AML-193 (cell line): Measurements from ENCODE around the gene CARD8.
A peak's percentile ranks its signal among the peaks of the same experiment; 100 is the strongest.

Experiments used
- DNase-seq, 2 experiments: peaks; one replicate each; lab custom pipeline; 2025; lab: John Stamatoyannopoulos, UW

The CARD8 gene

GRCh38 chr19:48174445-48175030 is 81.2 kb downstream of the CARD8 start:
- DNase-seq = no peak

GRCh38 chr19:48171710-48172109 is 84.0 kb downstream of the CARD8 start:
- DNase-seq = no peak

DNA sequence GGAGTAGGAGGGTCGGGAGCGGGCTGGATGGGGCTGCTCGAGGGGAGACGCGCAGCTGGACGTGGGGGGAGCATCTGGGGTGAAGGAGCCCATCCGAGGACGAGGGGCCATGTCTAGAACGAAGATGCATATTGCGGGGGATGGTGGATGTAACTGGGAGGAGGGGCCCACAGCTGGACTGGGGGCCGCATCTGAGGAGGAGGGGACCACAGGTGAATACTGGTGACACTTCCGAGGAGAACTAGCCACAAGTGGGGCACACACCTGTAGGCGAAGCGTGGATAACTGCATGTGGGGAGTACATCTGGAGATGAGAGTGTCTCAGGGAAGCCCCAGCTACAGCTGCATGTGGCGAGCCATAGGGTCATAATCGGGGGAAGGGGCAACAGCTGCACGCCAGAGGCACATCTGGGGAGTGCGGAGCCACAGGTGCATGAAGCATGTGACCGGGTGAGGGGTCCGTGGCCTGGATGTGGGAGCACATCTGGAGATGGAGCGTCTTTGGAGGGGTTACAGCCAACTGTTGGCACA is 84.8 kb downstream of the CARD8 start:
- no peak for DNase-seq

DNA sequence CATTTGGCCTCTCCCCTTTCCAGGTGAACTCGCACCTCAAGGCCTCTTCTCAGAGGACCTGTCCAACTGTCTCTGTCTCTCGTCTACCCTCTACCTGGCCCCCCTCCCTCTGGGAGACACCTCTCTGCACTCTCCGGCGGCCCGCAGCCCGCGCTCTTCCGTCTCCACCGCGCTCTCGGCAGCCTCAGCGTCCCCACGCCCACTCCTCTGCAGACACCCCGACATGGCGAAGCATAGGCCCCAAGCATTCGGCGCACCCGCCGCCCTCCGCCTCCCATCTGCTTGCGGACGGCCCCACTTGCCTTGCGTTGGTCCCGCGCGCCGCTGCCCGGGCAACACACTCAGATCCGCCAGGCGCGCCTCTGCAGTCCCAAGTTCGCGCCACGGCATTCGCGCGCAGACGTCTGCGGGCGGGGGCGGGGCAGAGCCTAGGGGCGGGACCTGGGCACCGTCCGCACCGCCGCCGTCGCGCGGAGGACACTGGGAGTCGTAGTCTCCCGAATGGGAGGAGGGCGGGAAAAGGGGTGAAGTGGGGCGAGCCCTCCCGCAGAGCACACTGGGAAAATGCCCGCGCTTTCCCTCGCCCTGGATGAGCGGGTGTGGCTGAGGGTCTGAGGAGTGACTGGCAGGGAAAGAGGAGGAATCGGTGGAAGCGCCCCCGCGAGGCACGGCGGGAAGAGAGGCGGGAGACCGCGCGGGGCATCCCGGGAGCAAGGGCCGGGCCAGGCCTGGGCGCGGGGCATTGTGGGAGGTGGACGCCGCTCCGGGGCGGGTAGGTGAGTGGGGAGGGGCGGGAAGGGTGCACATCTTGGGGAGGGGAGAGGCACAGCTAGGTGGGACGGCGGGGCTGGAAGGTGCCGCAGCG is 85.5 kb downstream of the CARD8 start, which contains the start of the genes LIG1 and ZSWIM9:
LIG1 (minus strand) TSS at position 406 of the 865 bp plus-strand sequence. CDS start 4,778 bp downstream, outside the sequence.
ZSWIM9 (plus strand) TSS at position 742 of the 865 bp plus-strand sequence. CDS start 1,123 bp downstream, outside the sequence.
- peak; percentile 86 to 96 for DNase-seq

DNA sequence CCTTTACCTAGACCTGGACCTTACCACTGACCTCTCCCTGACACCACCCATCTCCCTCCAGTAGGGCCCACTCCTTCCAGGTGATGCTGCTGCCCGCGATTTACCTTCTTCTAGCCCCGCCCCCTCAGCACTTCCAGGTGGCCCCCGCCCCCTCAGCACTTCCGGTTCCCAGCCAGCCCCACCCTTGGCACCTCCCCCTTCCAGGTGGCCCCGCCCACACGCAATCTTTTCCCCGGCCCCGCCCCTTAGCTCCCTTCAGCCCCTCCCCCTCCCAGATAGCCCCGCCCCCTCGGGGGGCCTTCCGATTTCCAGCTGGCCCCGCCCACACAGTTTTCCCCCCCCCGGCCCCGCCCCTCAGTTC is 86.2 kb downstream of the CARD8 start:
- DNase-seq = peak; percentile 35 to 37

DNA sequence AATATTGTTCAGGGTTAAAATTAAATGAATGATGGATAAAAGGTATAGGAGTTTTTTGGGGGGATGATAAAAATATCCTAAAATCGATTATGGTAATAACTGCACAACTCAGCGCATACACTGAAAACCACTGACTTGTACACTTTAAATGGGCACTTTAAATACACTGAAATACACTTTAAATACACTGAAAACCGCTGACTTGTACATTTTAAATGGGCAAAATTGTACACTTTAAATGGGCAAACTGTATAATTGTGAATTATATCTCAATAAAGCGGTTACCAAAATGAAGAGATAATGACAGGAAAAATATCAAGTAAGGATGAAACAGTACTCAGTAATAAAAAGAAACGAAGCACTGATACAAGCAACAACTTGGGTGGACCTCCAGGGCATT is 87.0 kb downstream of the CARD8 start:
- DNase-seq = no peak

- no peak for DNase-seq
These were observed 97.4 kb downstream of the CARD8 start for GRCh38 chr19:48158210-48158790.
